Skin of body (tissue), 3 donors: ENCODE measurements around the gene TRRAP. TPM values are rescaled to one million over a fixed set of nuclear protein-coding genes. Genes with fewer than 3 reads are reported as not detected.

Experiments
- DNase-seq: peaks from one replicate; lab custom pipeline; 2025; lab: John Stamatoyannopoulos, UW
- small RNA-seq: library from RNA; depleted of rRNA; stranded (forward); fragments of <200 nt; gene quantifications from one replicate; pipeline ENCODE3, GENCODE V24; 2014; ENCODE audit warnings: low replicate concordance
- total RNA-seq: library from RNA; depleted of rRNA; stranded (reverse); fragments of >200 nt; gene quantifications from one replicate; pipeline ENCODE4 v1.2.3, GENCODE V29; 2014

Gene TRRAP
- total RNA-seq, 1 donor from 2014 or later, result 26.4 TPM

- DNase-seq, result no peak
Measured at GRCh38 chr7:99046722-99047121, 168.4 kb downstream of the TRRAP start.

- DNase-seq, result no peak
Measured at GRCh38 chr7:99047526-99048077, 169.3 kb downstream of the TRRAP start.

GRCh38 chr7:99050971-99051370 lies 172.6 kb downstream of the TRRAP start:
- no peak for DNase-seq

- no peak for DNase-seq
Measured at GRCh38 chr7:99054781-99055180, 176.4 kb downstream of the TRRAP start.

GRCh38 chr7:99061001-99061776 lies 182.9 kb downstream of the TRRAP start:
- DNase-seq, result no peak

Small RNA genes within 50 kb of the gene (small RNA-seq; reads per million reads assigned to genes)
- gene MIR3609, result 137 reads per million, percentile 97 among the genes with 10 or more reads in this experiment

Other genes starting within 250 kb of the TRRAP start
- gene TMEM130, start 8.5 kb upstream of the TRRAP start, total RNA-seq, result 1.3 TPM